NB4 (cell line): Measurements from ENCODE around the gene SLIT1.

Experiments
- CTCF ChIP-seq: IDR thresholded peaks from one replicate; pipeline ENCODE4 v1.5.1; 2012; ENCODE audit warnings: low read depth, low read length
- MAX ChIP-seq: IDR thresholded peaks from 2 replicates; pipeline ENCODE4 v1.6.1; 2011; ENCODE audit warnings: low read depth, low read length
- MYC ChIP-seq: IDR thresholded peaks from 2 replicates; pipeline ENCODE4 v1.6.1; 2011; ENCODE audit warnings: low read depth, low read length
- POLR2A ChIP-seq: IDR thresholded peaks from 2 replicates; pipeline ENCODE4 v1.6.1; 2011; ENCODE audit warnings: mild to moderate bottlenecking; ENCODE audit not compliant: insufficient read length; ENCODE audit errors: extremely low read depth

- TF ChIP-seq POLR2A (no peak), CTCF (no peak), MAX (no peak), MYC (0 out of 2 replicates have a peak, but pooled peaks have one; percentile 5)
Observed at GRCh38 chr10:97069576-97070362, 116.0 kb downstream of the SLIT1 start.
